Raji (cell line): ENCODE data around the gene MOB1B.

ENCODE experiments used
- POLR2A ChIP-seq: IDR thresholded peaks from 2 replicates; pipeline ENCODE4 v1.6.1; 2011; ENCODE audit warnings: low read depth, low read length, control low read depth; ENCODE audit not compliant: insufficient read depth

The MOB1B gene

GRCh38 chr4:71009086-71009485 is 106.9 kb downstream of the MOB1B start:
- no peak for TF ChIP-seq POLR2A

DNA sequence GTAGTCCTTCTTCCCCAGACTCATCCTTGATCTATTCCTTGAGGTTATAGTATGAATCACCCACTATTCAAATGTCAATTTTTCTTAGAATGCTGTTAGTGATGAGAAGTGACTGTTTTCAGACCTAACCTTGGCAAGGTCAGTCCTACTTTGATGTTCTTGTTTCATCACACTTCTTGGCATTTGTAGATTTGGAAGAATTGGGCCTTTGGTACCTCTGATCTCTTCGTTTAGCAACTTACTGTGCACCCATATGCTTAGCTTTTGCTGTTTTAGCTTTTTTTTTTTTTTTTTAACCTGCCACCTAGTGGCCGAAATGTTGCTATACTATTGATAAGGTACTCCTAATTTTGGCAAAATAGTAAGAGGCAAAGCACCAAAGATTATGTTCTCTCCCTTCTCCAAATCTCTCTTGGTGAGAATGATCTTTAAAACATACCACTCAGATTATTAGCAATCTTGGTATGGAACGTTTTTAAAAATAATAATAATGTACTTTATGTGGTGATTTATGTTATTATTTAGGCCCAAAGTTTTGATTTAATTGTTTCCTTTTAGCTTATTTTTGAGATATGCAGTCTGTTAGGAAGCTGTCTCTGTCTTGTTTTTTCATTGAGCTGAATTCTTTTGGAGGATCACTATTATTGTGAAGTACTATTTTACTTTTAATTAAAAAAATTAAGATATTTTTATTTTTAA is 107.9 kb downstream of the MOB1B start:
- no peak for TF ChIP-seq POLR2A

DNA sequence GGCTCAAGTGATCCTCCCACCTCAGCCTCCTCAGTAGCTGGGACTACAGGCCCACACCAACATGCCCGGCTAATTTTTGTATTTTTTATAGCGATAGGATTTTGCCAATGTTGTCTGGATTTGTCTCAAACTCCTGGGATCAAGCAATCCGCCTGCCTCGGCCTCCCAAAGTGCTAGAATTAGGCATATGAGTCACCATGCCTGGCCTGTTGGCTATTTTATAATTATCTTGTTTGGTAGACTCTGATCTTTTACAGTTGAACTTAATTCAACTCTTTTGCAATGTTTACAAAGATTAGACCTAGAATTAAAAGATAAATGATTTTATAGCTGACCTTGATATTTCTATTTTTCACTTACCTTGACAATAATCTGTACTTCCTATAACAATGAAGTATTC is 109.3 kb downstream of the MOB1B start:
- TF ChIP-seq POLR2A, result no peak

- no peak for TF ChIP-seq POLR2A
Observed at GRCh38 chr4:71020611-71021010, 118.4 kb downstream of the MOB1B start.

GRCh38 chr4:71025654-71026053 is 123.5 kb downstream of the MOB1B start:
- no peak for TF ChIP-seq POLR2A

- TF ChIP-seq POLR2A, result no peak
Observed at GRCh38 chr4:71026086-71026485, 123.9 kb downstream of the MOB1B start.

GRCh38 chr4:71027611-71028010 is 125.4 kb downstream of the MOB1B start:
- TF ChIP-seq POLR2A, result no peak

- TF ChIP-seq POLR2A, result no peak
Observed at GRCh38 chr4:71029504-71029903, 127.3 kb downstream of the MOB1B start.
